Right lobe of liver (tissue), 4 donors: ENCODE measurements around the gene LHX2.
"Not testable (repeated sequence)": the region's sequence is repeated elsewhere in the genome, so short reads cannot be mapped to it uniquely, and the experiment has no call there.

Experiments used
- CTCF ChIP-seq, 4 donors: fragments of 200-600 bp in 3 of 4; fragments of 450-650 bp in 1 of 4; IDR thresholded peaks; one replicate each; pipeline versions ENCODE4 v1.5.1 to v1.8.0; 2016 to 2022; ENCODE audit warnings: antibody characterized with exemption in 4 of 4, mild to moderate bottlenecking in 2 of 4
- POLR2A ChIP-seq: fragments of 450-650 bp; IDR thresholded peaks from one replicate; pipeline ENCODE4 v1.6.1; 2017; ENCODE audit warnings: antibody characterized with exemption, mild to moderate bottlenecking
- donor health status: DM: no; HTN: no; CAD: no.
- donor health status: DM: no; HTN: no; CAD: no.
- donor health status: DM: no; HTN: yes; CAD: no.

GRCh38 chr9:123976579-123976978, 35.0 kb upstream of the LHX2 start:
- not testable (repeated sequence) for TF ChIP-seq POLR2A; CTCF (IDR thresholded peaks at IDR 0.05)
